WTC11 (cell line): ENCODE results near the gene POMC. TPM values are rescaled to one million over a fixed set of nuclear protein-coding genes. Genes with fewer than 3 reads are reported as not detected.

ENCODE experiments used
- ATAC-seq: fragments of 200-7000 bp; cut with Tn5 transposase; 2 replicates; pipeline ENCODE4 v1.10.0; 2021; ENCODE audit warnings: mild to moderate bottlenecking, moderate library complexity
- CTCF ChIA-PET: fragments of 300-600 bp; sonication (Branson Sonifier 250); formaldehyde crosslinking; loops from one replicate; lab custom pipeline; 2021; ENCODE audit warnings: antibody characterized with exemption; lab: Charles Lee
- POLR2A ChIA-PET: fragments of 350-600 bp; sonication (Branson Sonifier 250); formaldehyde crosslinking; loops from one replicate; lab custom pipeline; 2021; ENCODE audit warnings: antibody characterized with exemption; lab: Charles Lee
- DNase-seq: peaks from one replicate; pipeline ENCODE4 v3.0.0; 2021; ENCODE audit warnings: low spot score
- H3K27ac Mint-ChIP-seq: 2 replicates; pipeline ENCODE4 v1.8.0; 2021; ENCODE audit warnings: mixed read lengths
- H3K27me3 Mint-ChIP-seq: 2 replicates; pipeline ENCODE4 v1.8.0; 2021; ENCODE audit warnings: low read depth, mild to moderate bottlenecking, moderate library complexity, mixed read lengths
- H3K36me3 Mint-ChIP-seq: 2 replicates; pipeline ENCODE4 v1.8.0; 2021; ENCODE audit warnings: mixed read lengths
- H3K4me1 Mint-ChIP-seq: 2 replicates; pipeline ENCODE4 v1.8.0; 2022; ENCODE audit warnings: mixed read lengths
- H3K4me3 Mint-ChIP-seq: 2 replicates; pipeline ENCODE4 v1.8.0; 2021; ENCODE audit warnings: mild to moderate bottlenecking, moderate library complexity, mixed read lengths
- H3K9me3 Mint-ChIP-seq: 2 replicates; pipeline ENCODE4 v1.8.0; 2021; ENCODE audit warnings: mixed read lengths
- CREB1 ChIP-seq: sonication (generic); formaldehyde crosslinking; IDR thresholded peaks from 2 replicates; pipeline ENCODE4 v1.8.0; 2023; ENCODE audit warnings: mild to moderate bottlenecking, missing genetic modification reagents
- IRF1 ChIP-seq: sonication (generic); formaldehyde crosslinking; IDR thresholded peaks from 2 replicates; pipeline ENCODE4 v1.8.0; 2023; ENCODE audit warnings: missing genetic modification reagents
- JUN ChIP-seq: sonication (generic); formaldehyde crosslinking; IDR thresholded peaks from 2 replicates; pipeline ENCODE4 v1.8.0; 2023; ENCODE audit warnings: mild to moderate bottlenecking, missing genetic modification reagents
- NR2C2 ChIP-seq: sonication (generic); formaldehyde crosslinking; IDR thresholded peaks from 2 replicates; pipeline ENCODE4 v1.8.0; 2022; ENCODE audit warnings: mild to moderate bottlenecking, missing genetic modification reagents
- PRDM15 ChIP-seq: sonication (generic); formaldehyde crosslinking; IDR thresholded peaks from 2 replicates; pipeline ENCODE4 v1.8.0; 2022; ENCODE audit warnings: missing genetic modification reagents
- PRRX2 ChIP-seq: fragments of 250-450 bp; sonication (Bioruptor Pico); IDR thresholded peaks from 2 replicates; pipeline ENCODE4 v1.8.0; 2021; ENCODE audit warnings: mild to moderate bottlenecking
- SP1 ChIP-seq: sonication (generic); formaldehyde crosslinking; conservative IDR thresholded peaks from 2 replicates; pipeline ENCODE4 v1.8.1; 2022; ENCODE audit warnings: missing genetic modification reagents
- ZNF263 ChIP-seq: sonication (generic); formaldehyde crosslinking; IDR thresholded peaks from 2 replicates; pipeline ENCODE4 v1.8.1; 2022; ENCODE audit warnings: low read depth, mild to moderate bottlenecking, moderate library complexity, missing genetic modification reagents
- ZNF396 ChIP-seq: fragments of 250-450 bp; sonication (Bioruptor Pico); IDR thresholded peaks from 2 replicates; pipeline ENCODE4 v1.8.0; 2021; ENCODE audit warnings: mild to moderate bottlenecking, moderate library complexity, borderline replicate concordance
- ZNF423 ChIP-seq: fragments of 250-450 bp; sonication (Bioruptor Pico); IDR thresholded peaks from 2 replicates; pipeline ENCODE4 v2.1.2; 2022; ENCODE audit warnings: mild to moderate bottlenecking, moderate library complexity
- ZNF512 ChIP-seq: sonication (generic); formaldehyde crosslinking; IDR thresholded peaks from 2 replicates; pipeline ENCODE4 v1.8.1; 2022; ENCODE audit warnings: missing genetic modification reagents, borderline replicate concordance
- ZNF671 ChIP-seq: fragments of 250-450 bp; sonication (Bioruptor Pico); IDR thresholded peaks from 2 replicates; pipeline ENCODE4 v1.8.0; 2021; ENCODE audit warnings: mild to moderate bottlenecking
- total RNA-seq: library from RNA; stranded (reverse); gene quantifications from 3 replicates; pipeline ENCODE4 v1.2.3, GENCODE V29; 2021
- TF ChIP-seq, protein P1 (sequence below): sonication (generic); formaldehyde crosslinking; IDR thresholded peaks from 2 replicates; pipeline ENCODE4 v1.8.0; 2023; ENCODE audit warnings: missing genetic modification reagents, mild to moderate bottlenecking, borderline replicate concordance
- TF ChIP-seq, protein P2 (sequence below): sonication (generic); formaldehyde crosslinking; IDR thresholded peaks from 2 replicates; pipeline ENCODE4 v1.8.1; 2023; ENCODE audit warnings: mild to moderate bottlenecking, missing genetic modification reagents
- TF ChIP-seq, protein P3 (sequence below): sonication (generic); formaldehyde crosslinking; IDR thresholded peaks from 2 replicates; pipeline ENCODE4 v1.8.1; 2022; ENCODE audit warnings: low read depth, mild to moderate bottlenecking, moderate library complexity, missing genetic modification reagents, borderline replicate concordance
- TF ChIP-seq, protein P4 (sequence below): fragments of 250-450 bp; sonication (Bioruptor Pico); conservative IDR thresholded peaks from 2 replicates; pipeline ENCODE4 v1.9.0; 2021; ENCODE audit warnings: mild to moderate bottlenecking

Gene POMC
- total RNA-seq, 1 experiment from 2014 or later = 3.2 TPM

DNA sequence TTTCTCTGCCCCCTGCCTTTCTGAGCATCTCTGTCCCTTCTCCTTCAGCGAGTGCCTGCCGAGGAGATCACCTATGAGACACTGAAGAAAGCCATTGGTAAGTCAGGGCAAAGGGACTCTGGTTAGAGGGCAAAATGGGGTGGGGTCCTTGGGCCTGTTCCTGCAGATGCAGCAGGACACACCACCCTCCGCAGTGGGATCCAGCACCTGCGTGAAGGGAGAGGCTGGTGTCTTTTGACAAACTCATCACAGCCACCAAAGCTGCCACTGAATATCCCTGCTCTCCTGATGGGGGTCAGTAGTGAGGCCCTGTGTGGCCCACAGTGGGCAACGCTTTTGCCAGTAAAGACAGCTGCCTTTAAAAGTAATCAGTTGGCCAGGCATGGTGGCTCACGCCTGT lies 18.7 kb downstream of the POMC start:
- no peak for ATAC-seq
- no peak for DNase-seq
- H3K27me3 Mint-ChIP-seq = no peaks in the 10 kb centered on the region
- H3K27ac Mint-ChIP-seq = no peak overlapping the region
- H3K9me3 Mint-ChIP-seq = no peaks in the 10 kb centered on the region
- TF ChIP-seq ZNF512 (no peak), JUN (no peak), PRRX2 (CRISPR knock-in tag) (no peak), SP1 (CRISPR knock-in tag) (no peak), ZNF423 (CRISPR knock-in tag) (no peak), PRDM15 (CRISPR knock-in tag) (no peak), ZNF263 (no peak), NR2C2 (CRISPR knock-in tag) (no peak), CREB1 (CRISPR knock-in tag) (no peak), IRF1 (CRISPR knock-in tag) (no peak), ZNF396 (CRISPR knock-in tag) (no peak), ZNF671 (no peak)
- TF ChIP-seq, protein P1, sequence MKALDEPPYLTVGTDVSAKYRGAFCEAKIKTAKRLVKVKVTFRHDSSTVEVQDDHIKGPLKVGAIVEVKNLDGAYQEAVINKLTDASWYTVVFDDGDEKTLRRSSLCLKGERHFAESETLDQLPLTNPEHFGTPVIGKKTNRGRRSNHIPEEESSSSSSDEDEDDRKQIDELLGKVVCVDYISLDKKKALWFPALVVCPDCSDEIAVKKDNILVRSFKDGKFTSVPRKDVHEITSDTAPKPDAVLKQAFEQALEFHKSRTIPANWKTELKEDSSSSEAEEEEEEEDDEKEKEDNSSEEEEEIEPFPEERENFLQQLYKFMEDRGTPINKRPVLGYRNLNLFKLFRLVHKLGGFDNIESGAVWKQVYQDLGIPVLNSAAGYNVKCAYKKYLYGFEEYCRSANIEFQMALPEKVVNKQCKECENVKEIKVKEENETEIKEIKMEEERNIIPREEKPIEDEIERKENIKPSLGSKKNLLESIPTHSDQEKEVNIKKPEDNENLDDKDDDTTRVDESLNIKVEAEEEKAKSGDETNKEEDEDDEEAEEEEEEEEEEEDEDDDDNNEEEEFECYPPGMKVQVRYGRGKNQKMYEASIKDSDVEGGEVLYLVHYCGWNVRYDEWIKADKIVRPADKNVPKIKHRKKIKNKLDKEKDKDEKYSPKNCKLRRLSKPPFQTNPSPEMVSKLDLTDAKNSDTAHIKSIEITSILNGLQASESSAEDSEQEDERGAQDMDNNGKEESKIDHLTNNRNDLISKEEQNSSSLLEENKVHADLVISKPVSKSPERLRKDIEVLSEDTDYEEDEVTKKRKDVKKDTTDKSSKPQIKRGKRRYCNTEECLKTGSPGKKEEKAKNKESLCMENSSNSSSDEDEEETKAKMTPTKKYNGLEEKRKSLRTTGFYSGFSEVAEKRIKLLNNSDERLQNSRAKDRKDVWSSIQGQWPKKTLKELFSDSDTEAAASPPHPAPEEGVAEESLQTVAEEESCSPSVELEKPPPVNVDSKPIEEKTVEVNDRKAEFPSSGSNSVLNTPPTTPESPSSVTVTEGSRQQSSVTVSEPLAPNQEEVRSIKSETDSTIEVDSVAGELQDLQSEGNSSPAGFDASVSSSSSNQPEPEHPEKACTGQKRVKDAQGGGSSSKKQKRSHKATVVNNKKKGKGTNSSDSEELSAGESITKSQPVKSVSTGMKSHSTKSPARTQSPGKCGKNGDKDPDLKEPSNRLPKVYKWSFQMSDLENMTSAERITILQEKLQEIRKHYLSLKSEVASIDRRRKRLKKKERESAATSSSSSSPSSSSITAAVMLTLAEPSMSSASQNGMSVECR (CRISPR knock-in tag) = no peak
- TF ChIP-seq, protein P2, sequence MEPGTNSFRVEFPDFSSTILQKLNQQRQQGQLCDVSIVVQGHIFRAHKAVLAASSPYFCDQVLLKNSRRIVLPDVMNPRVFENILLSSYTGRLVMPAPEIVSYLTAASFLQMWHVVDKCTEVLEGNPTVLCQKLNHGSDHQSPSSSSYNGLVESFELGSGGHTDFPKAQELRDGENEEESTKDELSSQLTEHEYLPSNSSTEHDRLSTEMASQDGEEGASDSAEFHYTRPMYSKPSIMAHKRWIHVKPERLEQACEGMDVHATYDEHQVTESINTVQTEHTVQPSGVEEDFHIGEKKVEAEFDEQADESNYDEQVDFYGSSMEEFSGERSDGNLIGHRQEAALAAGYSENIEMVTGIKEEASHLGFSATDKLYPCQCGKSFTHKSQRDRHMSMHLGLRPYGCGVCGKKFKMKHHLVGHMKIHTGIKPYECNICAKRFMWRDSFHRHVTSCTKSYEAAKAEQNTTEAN (CRISPR knock-in tag) = no peak
- TF ChIP-seq, protein P3, sequence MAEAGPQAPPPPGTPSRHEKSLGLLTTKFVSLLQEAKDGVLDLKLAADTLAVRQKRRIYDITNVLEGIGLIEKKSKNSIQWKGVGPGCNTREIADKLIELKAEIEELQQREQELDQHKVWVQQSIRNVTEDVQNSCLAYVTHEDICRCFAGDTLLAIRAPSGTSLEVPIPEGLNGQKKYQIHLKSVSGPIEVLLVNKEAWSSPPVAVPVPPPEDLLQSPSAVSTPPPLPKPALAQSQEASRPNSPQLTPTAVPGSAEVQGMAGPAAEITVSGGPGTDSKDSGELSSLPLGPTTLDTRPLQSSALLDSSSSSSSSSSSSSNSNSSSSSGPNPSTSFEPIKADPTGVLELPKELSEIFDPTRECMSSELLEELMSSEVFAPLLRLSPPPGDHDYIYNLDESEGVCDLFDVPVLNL (CRISPR knock-in tag) = no peak
- TF ChIP-seq, protein P4, sequence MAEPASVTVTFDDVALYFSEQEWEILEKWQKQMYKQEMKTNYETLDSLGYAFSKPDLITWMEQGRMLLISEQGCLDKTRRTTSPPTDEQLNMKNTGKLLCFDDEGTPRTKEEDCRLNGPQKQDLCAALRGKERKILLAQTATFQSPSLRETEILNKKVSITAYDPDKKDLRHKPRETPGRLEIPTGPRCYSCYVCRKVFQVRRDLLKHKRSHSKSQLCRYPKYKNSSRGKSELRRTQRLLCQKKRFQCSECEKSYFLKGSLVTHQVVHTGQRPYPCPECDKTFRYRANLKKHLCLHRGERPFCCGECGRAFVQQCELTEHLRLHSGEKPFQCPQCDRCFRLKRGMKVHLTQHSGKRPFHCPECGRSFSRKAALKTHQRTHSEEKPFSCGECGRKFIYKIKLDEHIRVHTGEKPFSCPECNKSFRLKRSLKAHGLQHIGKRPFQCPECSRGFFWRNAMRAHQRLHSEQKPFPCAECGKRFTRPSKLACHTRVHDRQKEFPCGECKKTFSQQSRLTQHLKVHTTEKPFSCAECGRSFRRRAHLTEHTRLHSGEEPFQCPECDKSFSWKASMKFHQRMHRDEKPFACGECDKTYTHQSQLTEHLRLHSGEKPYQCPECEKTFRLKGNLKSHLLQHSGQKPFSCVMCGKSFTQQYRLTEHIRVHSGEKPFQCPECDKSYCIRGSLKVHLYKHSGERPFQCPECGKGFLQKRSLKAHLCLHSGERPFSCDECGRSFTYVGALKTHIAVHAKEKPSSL (CRISPR knock-in tag) = no peak
- TF ChIP-seq, all 79 proteins: peak for 0
- ChIA-PET CTCF (interaction anchor here (0.7 to 0.8 kb wide), 2 partner anchors 16 to 21 kb away, joined by 3 to 4 read pairs; no protein-coding TSS in a partner anchor), POLR2A (interaction anchor here (0.7 kb wide), 1 partner anchor 193 kb away, joined by 6 read pairs; no protein-coding TSS in a partner anchor)
- Mint-ChIP-seq H3K4me3 (no peak overlapping the region), H3K4me1 (no peaks in the 10 kb centered on the region), H3K36me3 (no peaks in the 10 kb centered on the region)
